PC-9 (cell line): ENCODE results near the gene ABTB1. TPM values are rescaled to one million over a fixed set of nuclear protein-coding genes. Genes with fewer than 3 reads are reported as not detected.

Experiments used
- BruUV-seq: library from RNA; stranded (reverse); fragments of 400-500 nt; replicated peaks from 2 replicates; lab custom pipeline; 2021; lab: Mats Ljungman, UMichigan
- CTCF ChIA-PET: fragments of 300-600 bp; sonication (Branson Sonifier 250); formaldehyde crosslinking; loops from one replicate; lab custom pipeline; 2022; ENCODE audit warnings: antibody characterized with exemption; lab: Charles Lee
- POLR2A ChIA-PET: fragments of 300-600 bp; sonication (Branson Sonifier 250); formaldehyde crosslinking; loops from one replicate; lab custom pipeline; 2022; ENCODE audit warnings: antibody characterized with exemption; ENCODE audit not compliant: unreplicated experiment; lab: Charles Lee
- DNase-seq, 2 experiments: peaks; one replicate each; pipeline versions ENCODE4 v3.0.0 to v3.0.0-alpha.2; 2015 to 2022; ENCODE audit warnings: mixed read lengths in 1 of 2
- H2AFZ ChIP-seq: fragments of 200-600 bp; sonication (generic); 2 replicates; pipeline ENCODE4 v1.8.1; 2017; ENCODE audit warnings: antibody characterized with exemption
- H3F3A ChIP-seq: fragments of 200-600 bp; sonication (generic); 2 replicates; pipeline ENCODE4 v1.8.1; 2017; ENCODE audit warnings: antibody characterized with exemption, mild to moderate bottlenecking, low read depth; ENCODE audit not compliant: insufficient read depth
- H3K27ac ChIP-seq: fragments of 200-600 bp; sonication (generic); 2 replicates; pipeline ENCODE4 v1.6.1; 2016; ENCODE audit warnings: mixed run types
- H3K27me3 ChIP-seq: fragments of 200-600 bp; sonication (generic); 2 replicates; pipeline ENCODE4 v1.6.1; 2016; ENCODE audit warnings: low read depth, mixed run types; ENCODE audit not compliant: insufficient read depth
- H3K36me3 ChIP-seq: fragments of 200-600 bp; sonication (generic); 2 replicates; pipeline ENCODE4 v1.6.1; 2016; ENCODE audit warnings: low read depth, mixed run types
- H3K4me1 ChIP-seq: fragments of 200-600 bp; sonication (generic); replicated peaks from 2 replicates; pipeline ENCODE4 v1.6.1; 2016; ENCODE audit warnings: mixed run types; ENCODE audit not compliant: insufficient read depth
- H3K4me2 ChIP-seq: fragments of 200-600 bp; sonication (generic); 2 replicates; pipeline ENCODE4 v1.6.1; 2017; ENCODE audit warnings: mixed run types
- H3K4me3 ChIP-seq: fragments of 200-600 bp; sonication (generic); 2 replicates; pipeline ENCODE4 v1.6.1; 2016; ENCODE audit warnings: mixed run types
- H3K79me2 ChIP-seq: fragments of 200-600 bp; sonication (generic); 2 replicates; pipeline ENCODE4 v1.6.1; 2017; ENCODE audit warnings: low read depth, mixed run types
- H3K9me2 ChIP-seq: fragments of 200-600 bp; sonication (generic); 2 replicates; pipeline ENCODE4 v1.8.1; 2017; ENCODE audit warnings: mild to moderate bottlenecking; ENCODE audit not compliant: insufficient read depth
- H3K9me3 ChIP-seq: fragments of 200-600 bp; sonication (generic); 2 replicates; pipeline ENCODE4 v1.8.1; 2016; ENCODE audit warnings: low read depth; ENCODE audit not compliant: insufficient read depth
- H4K20me1 ChIP-seq: fragments of 200-600 bp; sonication (generic); 2 replicates; pipeline ENCODE4 v1.8.1; 2017; ENCODE audit not compliant: insufficient read depth
- CTCF ChIP-seq: fragments of 200-600 bp; sonication (generic); conservative IDR thresholded peaks from 2 replicates; pipeline ENCODE4 v1.6.1; 2017; ENCODE audit warnings: mixed run types, antibody characterized with exemption, mild to moderate bottlenecking, moderate library complexity
- EZH2 ChIP-seq: fragments of 200-600 bp; sonication (generic); IDR thresholded peaks from 2 replicates; pipeline ENCODE4 v1.8.0; 2017; ENCODE audit warnings: antibody characterized with exemption, low read depth
- intact Hi-C: fragments of 100-400 bp; cut with micrococcal nuclease; formaldehyde crosslinking; loops from one replicate; pipeline ENCODE4 v1.10.0; 2022; ENCODE audit not compliant: unreplicated experiment
- total RNA-seq: library from RNA; stranded (reverse); gene quantifications from 2 replicates; pipeline ENCODE4 v1.2.3, GENCODE V29; 2021

Gene ABTB1
- total RNA-seq, 1 experiment from 2014 or later = 39.1 TPM

DNA sequence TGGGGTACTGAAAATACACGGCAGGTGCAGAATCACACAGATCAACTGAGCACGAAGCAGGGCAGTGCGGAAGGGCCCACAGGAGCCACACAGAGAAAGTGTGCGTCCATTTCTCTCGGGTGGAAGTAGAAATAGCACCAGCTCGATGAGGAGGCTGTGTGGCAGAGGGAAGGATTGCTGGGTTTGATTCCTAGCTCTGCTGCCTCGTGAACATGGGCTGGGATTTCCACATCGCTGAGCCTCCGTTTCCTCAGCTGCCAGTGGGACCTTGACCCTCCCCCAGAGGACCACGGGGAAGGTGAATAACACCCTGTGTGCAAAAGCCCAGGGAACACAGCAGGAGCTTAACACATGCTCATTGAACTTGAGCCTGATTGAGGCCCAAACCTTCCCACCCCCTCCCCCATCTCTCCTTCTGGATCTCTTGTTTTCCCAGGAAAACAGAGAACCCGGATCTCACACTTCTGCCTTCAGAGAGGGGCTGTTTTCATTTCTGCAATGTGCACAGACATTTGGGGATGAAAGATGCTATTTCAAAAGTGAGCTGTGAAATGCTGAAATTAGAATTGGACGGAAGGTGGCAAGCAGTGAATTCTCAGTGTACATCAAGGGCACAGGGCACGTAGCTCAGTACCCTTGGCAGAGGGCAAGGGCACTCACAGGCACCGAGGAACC, 38.4 kb downstream of the ABTB1 start:
- ChIA-PET CTCF (interaction anchor here (0.6 to 0.7 kb wide), 2 partner anchors 17 to 108 kb away, joined by 3 to 4 read pairs; no protein-coding TSS in a partner anchor), POLR2A (no interaction called here)
- no peaks in the 10 kb centered on the region for H3K9me3 ChIP-seq
- intact Hi-C loops = no loop called here
- H2AFZ ChIP-seq = no peak overlapping the region
- no peaks in the 10 kb centered on the region for H4K20me1 ChIP-seq
- H3K27ac ChIP-seq = no peak overlapping the region
- H3K27me3 ChIP-seq = no peaks in the 10 kb centered on the region
- H3K4me3 ChIP-seq = no peak overlapping the region
- H3K79me2 ChIP-seq = no peaks in the 10 kb centered on the region
- TF ChIP-seq EZH2 (no peak), CTCF (no peak)
- no peak overlapping the region for H3K4me2 ChIP-seq
- DNase-seq = no peak
- H3F3A ChIP-seq = no peaks in the 10 kb centered on the region
- no peaks in the 10 kb centered on the region for H3K4me1 ChIP-seq
- no peaks in the 10 kb centered on the region for H3K9me2 ChIP-seq
- no TSS peak for BruUV-seq
- no peaks in the 10 kb centered on the region for H3K36me3 ChIP-seq

- H3K4me3 ChIP-seq = no peak overlapping the region
- H3K9me3 ChIP-seq = no peaks in the 10 kb centered on the region
- H3K27me3 ChIP-seq = no peaks in the 10 kb centered on the region
- no peaks in the 10 kb centered on the region for H3K36me3 ChIP-seq
- no TSS peak for BruUV-seq
- H3K4me1 ChIP-seq = no peaks in the 10 kb centered on the region
- ChIA-PET CTCF (interaction anchor here (0.6 kb wide), 1 partner anchor 108 kb away, joined by 4 read pairs; no protein-coding TSS in a partner anchor), POLR2A (no interaction called here)
- no peaks in the 10 kb centered on the region for H3F3A ChIP-seq
- H3K9me2 ChIP-seq = no peaks in the 10 kb centered on the region
- H3K27ac ChIP-seq = no peak overlapping the region
- TF ChIP-seq CTCF (no peak), EZH2 (no peak)
- H3K79me2 ChIP-seq = no peaks in the 10 kb centered on the region
- no peak overlapping the region for H2AFZ ChIP-seq
- no peaks in the 10 kb centered on the region for H4K20me1 ChIP-seq
- no peak for DNase-seq
- H3K4me2 ChIP-seq = no peak overlapping the region
- intact Hi-C loops = no loop called here
Observed at GRCh38 chr3:127711896-127712295, 39.1 kb downstream of the ABTB1 start.

DNA sequence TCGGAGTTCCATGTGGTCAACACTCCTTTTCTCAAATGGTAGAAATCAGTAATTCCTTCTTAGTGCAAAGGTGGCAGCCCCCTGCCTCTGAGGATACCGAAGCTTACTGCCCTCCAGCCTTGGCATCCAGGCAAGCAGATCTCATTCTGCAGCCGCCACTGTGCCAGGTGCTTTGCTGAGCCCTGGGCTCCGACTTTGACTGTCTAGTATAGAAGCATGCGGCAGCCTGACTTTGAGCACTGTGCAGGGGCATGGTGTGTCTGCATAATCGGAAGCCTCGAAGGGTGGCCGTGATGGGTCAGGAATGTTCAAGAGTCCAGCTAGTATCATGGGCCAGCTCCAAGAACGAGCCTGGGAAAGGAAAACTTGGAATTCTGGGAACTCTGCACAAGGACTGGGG, 39.7 kb downstream of the ABTB1 start:
- intact Hi-C loops = no loop called here
- H4K20me1 ChIP-seq = no peaks in the 10 kb centered on the region
- CTCF ChIA-PET = no interaction called here
- H3K4me3 ChIP-seq = no peak overlapping the region
- no TSS peak for BruUV-seq
- H3K4me1 ChIP-seq = no peaks in the 10 kb centered on the region
- no peaks in the 10 kb centered on the region for H3F3A ChIP-seq
- H3K27me3 ChIP-seq = no peaks in the 10 kb centered on the region
- no peaks in the 10 kb centered on the region for H3K79me2 ChIP-seq
- POLR2A ChIA-PET = no interaction called here
- TF ChIP-seq CTCF = no peak
- no peak for TF ChIP-seq EZH2
- H3K4me2 ChIP-seq = no peak overlapping the region
- no peak for DNase-seq
- H3K27ac ChIP-seq = no peak overlapping the region
- no peaks in the 10 kb centered on the region for H3K9me2 ChIP-seq
- H2AFZ ChIP-seq = no peak overlapping the region
- no peaks in the 10 kb centered on the region for H3K9me3 ChIP-seq
- no peaks in the 10 kb centered on the region for H3K36me3 ChIP-seq
